ENCODE results near the gene ZFR.

The ZFR gene

GRCh38 chr5:32346869-32347268 is 97.7 kb downstream of the ZFR start:
- Histone ChIP-seq H3K27ac (ENCODE audit: low read depth, low read length) (no peak overlapping the region), H3K9me3 (ENCODE audit: control insufficient read depth in 1 of 2, low read length in 2 of 2) (no peaks in the 10 kb centered on the region), H3K4me3 (ENCODE audit: low read depth in 1 of 2, low read length in 2 of 2) (no peak overlapping the region), H3K9ac (ENCODE audit: low read depth in 1 of 2, low read length in 2 of 2) (no peak overlapping the region), H3K36me3 (ENCODE audit: control insufficient read depth in 1 of 2, insufficient read depth in 2 of 2, low read length in 2 of 2) (no peaks in the 10 kb centered on the region), H3K4me1 (ENCODE audit: control insufficient read depth in 1 of 2, insufficient read depth in 2 of 2, low read length in 2 of 2) (no peaks in the 10 kb centered on the region), H3K27me3 (ENCODE audit: control insufficient read depth in 1 of 2, insufficient read depth in 2 of 2, low read length in 2 of 2) (no peaks in the 10 kb centered on the region)

GRCh38 chr5:32343058-32343672 is 101.4 kb downstream of the ZFR start:
- H3K9me3 ChIP-seq (ENCODE audit: control insufficient read depth in 1 of 2, low read length in 2 of 2): peaks cover 8 to 13% of the 10 kb centered on the region in 2 donors
- H3K36me3 ChIP-seq (ENCODE audit: control insufficient read depth in 1 of 2, insufficient read depth in 2 of 2, low read length in 2 of 2): no peaks in the 10 kb centered on the region
- no peaks in the 10 kb centered on the region for H3K27me3 ChIP-seq (ENCODE audit: control insufficient read depth in 1 of 2, insufficient read depth in 2 of 2, low read length in 2 of 2)
- no peaks in the 10 kb centered on the region for H3K4me1 ChIP-seq (ENCODE audit: control insufficient read depth in 1 of 2, insufficient read depth in 2 of 2, low read length in 2 of 2)
- no peak overlapping the region for H3K9ac ChIP-seq (ENCODE audit: low read depth in 1 of 2, low read length in 2 of 2)
- H3K27ac ChIP-seq (ENCODE audit: low read depth, low read length): no peak overlapping the region
- no peak overlapping the region for H3K4me3 ChIP-seq (ENCODE audit: low read depth in 1 of 2, low read length in 2 of 2)

- Histone ChIP-seq H3K9ac (ENCODE audit: low read depth in 1 of 2, low read length in 2 of 2) (no peak overlapping the region), H3K4me1 (ENCODE audit: control insufficient read depth in 1 of 2, insufficient read depth in 2 of 2, low read length in 2 of 2) (no peaks in the 10 kb centered on the region), H3K27me3 (ENCODE audit: control insufficient read depth in 1 of 2, insufficient read depth in 2 of 2, low read length in 2 of 2) (no peaks in the 10 kb centered on the region), H3K4me3 (ENCODE audit: low read depth in 1 of 2, low read length in 2 of 2) (no peak overlapping the region), H3K36me3 (ENCODE audit: control insufficient read depth in 1 of 2, insufficient read depth in 2 of 2, low read length in 2 of 2) (no peaks in the 10 kb centered on the region), H3K27ac (ENCODE audit: low read depth, low read length) (no peak overlapping the region), H3K9me3 (ENCODE audit: control insufficient read depth in 1 of 2, low read length in 2 of 2) (peaks cover 8 to 13% of the 10 kb centered on the region in 2 donors)
Measured at GRCh38 chr5:32342656-32343055, 101.9 kb downstream of the ZFR start.

GRCh38 chr5:32339878-32340277 is 104.7 kb downstream of the ZFR start:
- Histone ChIP-seq H3K36me3 (ENCODE audit: control insufficient read depth in 1 of 2, insufficient read depth in 2 of 2, low read length in 2 of 2) (no peaks in the 10 kb centered on the region), H3K9ac (ENCODE audit: low read depth in 1 of 2, low read length in 2 of 2) (no peak overlapping the region), H3K27me3 (ENCODE audit: control insufficient read depth in 1 of 2, insufficient read depth in 2 of 2, low read length in 2 of 2) (no peaks in the 10 kb centered on the region), H3K4me1 (ENCODE audit: control insufficient read depth in 1 of 2, insufficient read depth in 2 of 2, low read length in 2 of 2) (no peaks in the 10 kb centered on the region), H3K4me3 (ENCODE audit: low read depth in 1 of 2, low read length in 2 of 2) (no peak overlapping the region), H3K9me3 (ENCODE audit: control insufficient read depth in 1 of 2, low read length in 2 of 2) (peaks cover 8 to 13% of the 10 kb centered on the region in 2 donors), H3K27ac (ENCODE audit: low read depth, low read length) (no peak overlapping the region)

GRCh38 chr5:32339198-32339597 is 105.3 kb downstream of the ZFR start:
- no peaks in the 10 kb centered on the region for H3K27me3 ChIP-seq (ENCODE audit: control insufficient read depth in 1 of 2, insufficient read depth in 2 of 2, low read length in 2 of 2)
- no peak overlapping the region for H3K9ac ChIP-seq (ENCODE audit: low read depth in 1 of 2, low read length in 2 of 2)
- H3K36me3 ChIP-seq (ENCODE audit: control insufficient read depth in 1 of 2, insufficient read depth in 2 of 2, low read length in 2 of 2): no peaks in the 10 kb centered on the region
- H3K4me1 ChIP-seq (ENCODE audit: control insufficient read depth in 1 of 2, insufficient read depth in 2 of 2, low read length in 2 of 2): no peaks in the 10 kb centered on the region
- no peak overlapping the region for H3K4me3 ChIP-seq (ENCODE audit: low read depth in 1 of 2, low read length in 2 of 2)
- no peak overlapping the region for H3K27ac ChIP-seq (ENCODE audit: low read depth, low read length)
- peaks cover 8 to 13% of the 10 kb centered on the region in 2 donors for H3K9me3 ChIP-seq (ENCODE audit: control insufficient read depth in 1 of 2, low read length in 2 of 2)

- Histone ChIP-seq H3K4me1 (ENCODE audit: control insufficient read depth in 1 of 2, insufficient read depth in 2 of 2, low read length in 2 of 2) (peaks cover 3 to 5% of the 10 kb centered on the region in 2 donors), H3K27ac (ENCODE audit: low read depth, low read length) (no peak overlapping the region), H3K9ac (ENCODE audit: low read depth in 1 of 2, low read length in 2 of 2) (no peak overlapping the region), H3K9me3 (ENCODE audit: control insufficient read depth in 1 of 2, low read length in 2 of 2) (no peaks in the 10 kb centered on the region), H3K27me3 (ENCODE audit: control insufficient read depth in 1 of 2, insufficient read depth in 2 of 2, low read length in 2 of 2) (no peaks in the 10 kb centered on the region), H3K4me3 (ENCODE audit: low read depth in 1 of 2, low read length in 2 of 2) (no peak overlapping the region), H3K36me3 (ENCODE audit: control insufficient read depth in 1 of 2, insufficient read depth in 2 of 2, low read length in 2 of 2) (no peaks in the 10 kb centered on the region)
Measured at GRCh38 chr5:32332966-32333365, 111.6 kb downstream of the ZFR start.

GRCh38 chr5:32332361-32332760 is 112.2 kb downstream of the ZFR start:
- H3K9ac ChIP-seq (ENCODE audit: low read depth in 1 of 2, low read length in 2 of 2): no peak overlapping the region
- no peak overlapping the region for H3K27ac ChIP-seq (ENCODE audit: low read depth, low read length)
- peaks cover 3 to 5% of the 10 kb centered on the region in 2 donors for H3K4me1 ChIP-seq (ENCODE audit: control insufficient read depth in 1 of 2, insufficient read depth in 2 of 2, low read length in 2 of 2)
- no peaks in the 10 kb centered on the region for H3K36me3 ChIP-seq (ENCODE audit: control insufficient read depth in 1 of 2, insufficient read depth in 2 of 2, low read length in 2 of 2)
- H3K27me3 ChIP-seq (ENCODE audit: control insufficient read depth in 1 of 2, insufficient read depth in 2 of 2, low read length in 2 of 2): no peaks in the 10 kb centered on the region
- no peaks in the 10 kb centered on the region for H3K9me3 ChIP-seq (ENCODE audit: control insufficient read depth in 1 of 2, low read length in 2 of 2)
- no peak overlapping the region for H3K4me3 ChIP-seq (ENCODE audit: low read depth in 1 of 2, low read length in 2 of 2)

- Histone ChIP-seq H3K27me3 (ENCODE audit: control insufficient read depth in 1 of 2, insufficient read depth in 2 of 2, low read length in 2 of 2) (no peaks in the 10 kb centered on the region), H3K27ac (ENCODE audit: low read depth, low read length) (no peak overlapping the region), H3K4me1 (ENCODE audit: control insufficient read depth in 1 of 2, insufficient read depth in 2 of 2, low read length in 2 of 2) (peaks cover 3 to 5% of the 10 kb centered on the region in 2 donors), H3K4me3 (ENCODE audit: low read depth in 1 of 2, low read length in 2 of 2) (no peak overlapping the region), H3K9ac (ENCODE audit: low read depth in 1 of 2, low read length in 2 of 2) (no peak overlapping the region), H3K9me3 (ENCODE audit: control insufficient read depth in 1 of 2, low read length in 2 of 2) (no peaks in the 10 kb centered on the region), H3K36me3 (ENCODE audit: control insufficient read depth in 1 of 2, insufficient read depth in 2 of 2, low read length in 2 of 2) (no peaks in the 10 kb centered on the region)
Measured at GRCh38 chr5:32331935-32332274, 112.6 kb downstream of the ZFR start.

- Histone ChIP-seq H3K4me3 (ENCODE audit: low read depth in 1 of 2, low read length in 2 of 2) (no peak overlapping the region), H3K4me1 (ENCODE audit: control insufficient read depth in 1 of 2, insufficient read depth in 2 of 2, low read length in 2 of 2) (peaks cover 3 to 5% of the 10 kb centered on the region in 2 donors), H3K9ac (ENCODE audit: low read depth in 1 of 2, low read length in 2 of 2) (no peak overlapping the region), H3K9me3 (ENCODE audit: control insufficient read depth in 1 of 2, low read length in 2 of 2) (no peaks in the 10 kb centered on the region), H3K36me3 (ENCODE audit: control insufficient read depth in 1 of 2, insufficient read depth in 2 of 2, low read length in 2 of 2) (no peaks in the 10 kb centered on the region), H3K27ac (ENCODE audit: low read depth, low read length) (no peak overlapping the region), H3K27me3 (ENCODE audit: control insufficient read depth in 1 of 2, insufficient read depth in 2 of 2, low read length in 2 of 2) (no peaks in the 10 kb centered on the region)
Measured at GRCh38 chr5:32331217-32331934, 113.2 kb downstream of the ZFR start.

- H3K36me3 ChIP-seq (ENCODE audit: control insufficient read depth in 1 of 2, insufficient read depth in 2 of 2, low read length in 2 of 2): no peaks in the 10 kb centered on the region
- peaks cover 3 to 5% of the 10 kb centered on the region in 2 donors for H3K4me1 ChIP-seq (ENCODE audit: control insufficient read depth in 1 of 2, insufficient read depth in 2 of 2, low read length in 2 of 2)
- no peaks in the 10 kb centered on the region for H3K9me3 ChIP-seq (ENCODE audit: control insufficient read depth in 1 of 2, low read length in 2 of 2)
- H3K27ac ChIP-seq (ENCODE audit: low read depth, low read length): no peak overlapping the region
- no peaks in the 10 kb centered on the region for H3K27me3 ChIP-seq (ENCODE audit: control insufficient read depth in 1 of 2, insufficient read depth in 2 of 2, low read length in 2 of 2)
- no peak overlapping the region for H3K4me3 ChIP-seq (ENCODE audit: low read depth in 1 of 2, low read length in 2 of 2)
- H3K9ac ChIP-seq (ENCODE audit: low read depth in 1 of 2, low read length in 2 of 2): no peak overlapping the region
Measured at GRCh38 chr5:32330126-32330971, 114.2 kb downstream of the ZFR start.

Measured in duodenal mucosa (tissue), 2 donors.